Activated gamma-delta T cell treated with anti-CD3 and anti-CD28 coated beads, Interleukin-2, amount 50 U/mL, for 16 hours (primary cell): ENCODE data around the gene UBP1.
"Not testable (repeated sequence)": the region's sequence is repeated elsewhere in the genome, so short reads cannot be mapped to it uniquely, and the experiment has no call there.

Experiments
- DNase-seq: peaks from one replicate; pipeline ENCODE4 v3.0.0-alpha.2; 2020; ENCODE audit warnings: low read depth

Gene UBP1

GRCh38 chr3:33433843-33434242 lies 6.4 kb downstream of the UBP1 start:
- no peak for DNase-seq

GRCh38 chr3:33430571-33430970 lies 9.6 kb downstream of the UBP1 start:
- DNase-seq, result no peak

GRCh38 chr3:33430061-33430460 lies 10.1 kb downstream of the UBP1 start:
- DNase-seq, result no peak

DNA sequence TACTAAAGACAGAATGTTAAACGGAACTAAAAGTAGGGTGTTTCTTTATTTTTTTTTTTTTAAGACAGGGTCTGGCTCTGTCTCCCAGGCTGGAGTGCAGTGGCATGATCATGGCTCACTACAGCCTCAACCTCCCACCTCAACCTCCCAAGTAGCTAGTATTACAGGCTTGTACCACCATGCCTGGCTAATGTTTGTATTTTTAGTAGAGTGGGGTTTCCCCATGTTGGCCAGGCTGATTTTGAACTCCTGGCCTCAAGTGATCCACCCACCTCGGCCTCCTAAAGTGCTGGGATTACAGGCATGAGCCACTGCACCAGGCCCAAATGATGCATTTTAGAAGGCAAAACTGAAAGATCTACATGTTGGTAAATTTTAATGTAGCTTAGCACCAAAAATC lies 10.9 kb downstream of the UBP1 start:
- DNase-seq, result not testable (repeated sequence)

GRCh38 chr3:33428734-33429133 lies 11.5 kb downstream of the UBP1 start:
- DNase-seq, result no peak

GRCh38 chr3:33426630-33427317 lies 13.4 kb downstream of the UBP1 start:
- no peak for DNase-seq

GRCh38 chr3:33426068-33426467 lies 14.1 kb downstream of the UBP1 start:
- no peak for DNase-seq

DNA sequence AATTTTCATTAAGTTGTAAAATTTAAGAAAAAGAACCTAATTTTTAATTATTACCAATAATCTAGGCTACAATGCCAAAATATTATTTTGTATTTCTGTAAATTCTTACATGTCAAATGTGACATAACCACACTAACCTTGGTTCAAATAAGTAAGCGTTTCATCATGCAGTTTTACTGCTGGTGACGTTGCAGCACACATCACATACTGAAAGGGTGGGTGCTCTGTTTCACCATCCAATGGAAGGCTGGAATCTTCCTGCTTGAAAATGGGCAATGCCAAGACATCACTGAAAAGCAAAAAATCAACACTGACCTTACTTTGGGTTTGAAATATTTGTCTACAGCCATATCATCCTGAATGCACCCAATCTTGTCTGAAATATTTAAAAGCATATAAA lies 14.8 kb downstream of the UBP1 start:
- DNase-seq, result no peak

- no peak for DNase-seq
Measured at GRCh38 chr3:33424606-33425452, 15.4 kb downstream of the UBP1 start.

GRCh38 chr3:33420966-33421365 lies 19.2 kb downstream of the UBP1 start:
- no peak for DNase-seq

DNA sequence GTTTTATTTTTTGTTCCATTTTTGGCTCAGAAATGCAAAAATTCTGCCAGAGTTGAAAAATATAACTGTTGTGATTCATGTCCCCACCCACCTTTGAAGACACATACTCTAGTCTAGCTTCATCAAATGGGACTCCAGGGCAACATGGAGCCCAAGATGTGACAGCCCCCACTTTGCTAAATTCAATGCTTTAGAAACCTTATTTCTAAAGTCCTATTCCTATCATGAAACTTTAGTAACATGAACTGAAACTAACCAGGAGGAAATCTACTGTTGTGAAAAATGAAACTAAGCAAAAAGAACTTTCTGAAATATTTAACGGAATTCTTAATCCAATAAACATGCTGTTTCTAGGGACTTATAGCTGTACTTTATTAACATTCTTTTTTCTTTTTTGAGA lies 20.3 kb downstream of the UBP1 start:
- no peak for DNase-seq

DNA sequence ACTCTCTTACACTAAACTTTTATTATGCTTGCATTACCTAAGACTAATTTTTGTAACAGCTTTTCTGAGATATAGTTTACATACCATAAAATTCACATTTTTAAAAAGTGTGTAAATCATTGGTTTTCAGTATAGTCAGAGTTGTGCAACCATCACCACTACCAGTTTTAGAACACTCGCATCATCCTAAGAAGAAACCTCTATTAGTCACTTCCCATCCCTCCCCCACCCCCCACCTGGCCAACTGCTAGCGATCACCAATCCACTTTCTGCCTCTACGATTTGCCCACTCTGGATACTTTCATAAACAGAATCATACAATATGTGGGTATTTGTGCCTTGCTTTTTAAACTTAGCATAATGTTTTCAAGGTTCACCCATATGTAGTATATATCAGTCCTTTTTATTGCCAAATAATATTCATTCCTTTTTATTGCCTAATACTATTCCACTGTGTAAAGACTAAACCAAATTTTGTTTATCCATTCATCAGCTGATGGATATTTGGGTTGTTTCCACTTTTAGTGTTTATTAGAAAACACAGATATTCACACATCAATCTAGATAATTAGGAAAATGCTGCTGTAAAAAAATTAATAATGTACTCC lies 23.0 kb downstream of the UBP1 start:
- no peak for DNase-seq

GRCh38 chr3:33410816-33411215 lies 29.4 kb downstream of the UBP1 start:
- DNase-seq, result not testable (repeated sequence)

GRCh38 chr3:33403756-33404155 lies 36.4 kb downstream of the UBP1 start:
- no peak for DNase-seq

GRCh38 chr3:33402936-33403335 lies 37.3 kb downstream of the UBP1 start:
- no peak for DNase-seq

DNA sequence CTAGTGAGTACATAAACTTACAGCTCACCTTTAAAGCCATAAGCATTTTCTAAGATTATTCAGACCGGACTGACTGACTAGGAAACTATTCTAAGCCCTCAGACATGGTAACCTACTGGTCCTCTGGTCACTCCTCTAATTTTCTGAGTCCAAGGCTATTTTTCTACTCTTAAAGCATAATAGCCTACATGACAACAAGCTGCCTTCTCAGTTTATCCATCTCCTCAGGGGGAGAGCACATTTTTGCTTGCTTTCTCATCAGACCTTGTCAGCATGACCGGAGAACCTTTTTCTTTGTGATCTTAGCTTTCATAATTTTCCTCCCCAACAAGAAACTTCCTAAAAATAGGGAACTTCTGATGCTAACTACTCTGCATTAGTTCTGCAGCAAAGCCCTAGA lies 38.4 kb downstream of the UBP1 start:
- no peak for DNase-seq

- no peak for DNase-seq
Measured at GRCh38 chr3:33398410-33398809, 41.8 kb downstream of the UBP1 start.

GRCh38 chr3:33395900-33396299 lies 44.3 kb downstream of the UBP1 start:
- no peak for DNase-seq

DNA sequence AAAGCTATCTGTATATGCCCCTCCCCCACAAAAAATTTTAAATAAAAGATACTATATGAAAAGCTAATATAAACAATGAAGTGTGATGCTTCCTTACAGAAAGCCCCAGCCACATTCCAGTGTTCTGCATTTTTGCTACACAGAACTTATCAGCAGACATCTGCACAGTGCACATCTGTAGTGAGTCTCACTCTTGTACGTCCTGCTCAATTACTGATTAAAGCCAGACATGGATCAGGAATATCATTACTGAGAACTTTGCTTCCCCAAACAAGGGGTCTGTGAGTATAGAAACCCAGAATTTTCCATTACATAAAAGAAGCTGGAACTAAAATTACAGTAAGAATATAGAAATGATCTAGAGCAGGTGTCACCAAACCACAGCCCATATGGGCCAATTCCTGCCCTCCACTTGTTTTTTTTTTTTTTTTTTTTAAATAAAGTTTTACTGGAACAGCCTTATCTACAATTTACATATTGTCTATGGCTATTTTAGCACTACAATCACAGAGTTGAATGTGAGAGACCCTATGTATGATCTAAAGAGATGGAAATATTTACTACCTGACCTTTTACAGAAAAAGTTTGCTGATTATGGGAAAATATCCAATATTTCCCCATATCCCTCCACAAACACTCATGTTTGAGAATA lies 45.7 kb downstream of the UBP1 start:
- DNase-seq, result no peak

DNA sequence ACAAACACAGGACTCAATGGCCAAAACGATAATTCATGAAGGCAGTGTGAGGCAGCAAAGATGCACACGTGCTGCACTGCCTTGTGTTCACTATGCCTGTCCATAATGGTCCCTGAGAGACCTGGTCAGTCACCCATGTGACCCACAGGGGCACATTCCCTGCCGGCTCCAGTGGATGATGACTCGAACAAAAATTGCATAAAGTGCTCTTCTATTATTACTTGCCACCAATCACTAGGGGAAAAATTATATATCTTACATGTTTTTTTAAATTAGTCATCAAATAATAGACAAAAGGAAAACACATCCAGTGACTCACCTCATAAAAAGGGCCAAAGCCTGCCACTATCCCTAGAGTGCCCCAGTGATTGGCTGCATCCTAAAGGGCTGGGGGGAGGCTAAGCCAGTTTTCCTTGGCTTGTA lies 47.5 kb downstream of the UBP1 start:
- DNase-seq, result no peak

DNA sequence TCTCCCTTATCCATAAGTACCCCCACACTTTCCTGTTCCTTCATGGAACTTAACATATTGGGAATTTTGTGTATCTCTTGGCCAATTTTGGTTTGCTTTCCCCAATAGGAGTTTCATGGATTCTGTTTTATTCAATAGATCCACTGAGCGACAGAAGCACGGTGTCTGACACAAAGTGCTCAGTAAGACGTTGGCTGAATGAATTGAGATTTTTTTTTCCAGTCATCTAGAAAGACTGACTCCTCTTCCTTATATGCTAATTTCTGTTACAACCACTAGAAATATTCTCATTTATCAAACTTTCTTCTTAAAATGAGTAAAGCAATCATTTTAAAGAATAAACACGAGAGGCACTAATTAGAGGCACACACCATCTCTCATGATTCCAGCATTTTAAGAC lies 48.1 kb downstream of the UBP1 start:
- no peak for DNase-seq

DNA sequence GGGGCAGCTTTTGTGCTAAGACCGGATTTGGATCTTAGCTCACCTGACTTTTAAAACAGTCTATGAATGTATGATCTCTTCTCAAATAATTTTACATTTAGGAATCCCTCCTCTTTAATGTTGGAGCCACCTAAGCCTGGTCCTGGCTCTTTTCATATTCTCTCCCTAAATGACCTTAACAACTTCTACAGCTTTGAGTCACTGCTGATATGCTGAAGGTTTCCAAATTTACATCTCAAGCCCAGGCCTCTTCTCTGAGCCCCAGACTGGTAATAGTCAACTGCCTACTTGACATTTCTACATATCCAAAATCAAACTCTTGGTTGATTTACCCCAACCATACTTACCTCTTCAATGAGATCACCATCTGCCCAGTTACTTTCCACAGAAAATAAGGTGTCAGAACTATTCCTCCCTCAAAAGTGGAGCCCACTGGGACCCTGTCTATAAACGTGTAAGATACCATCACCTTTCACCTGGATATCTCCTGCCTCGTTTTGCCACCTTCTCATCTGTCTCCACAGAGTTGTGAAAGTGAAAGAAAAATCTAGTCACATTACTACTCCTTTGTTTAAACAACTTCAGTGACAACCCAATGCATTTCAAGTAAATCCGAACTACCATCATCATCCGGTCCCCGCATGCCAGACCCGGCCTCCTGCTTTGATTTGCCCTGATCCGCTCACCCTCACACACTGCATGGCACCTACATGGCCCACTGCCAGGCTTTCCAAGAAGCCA lies 48.8 kb downstream of the UBP1 start:
- DNase-seq, result no peak
